PC-3 (cell line): Measurements from ENCODE around the gene ZNF467. TPM values are rescaled to one million over a fixed set of nuclear protein-coding genes. Genes with fewer than 3 reads are reported as not detected.

Source experiments
- ATAC-seq: fragments of 200-7000 bp; cut with Tn5 transposase; 2 replicates; pipeline ENCODE4 v1.9.1; 2020; ENCODE audit warnings: mild to moderate bottlenecking, moderate library complexity
- BruUV-seq: library from RNA; stranded (reverse); fragments of 400-500 nt; replicated peaks from 2 replicates; lab custom pipeline; 2021; lab: Mats Ljungman, UMichigan
- CTCF ChIA-PET: fragments of 300-600 bp; sonication (Branson Sonifier 250); formaldehyde crosslinking; loops from one replicate; lab custom pipeline; 2022; ENCODE audit warnings: antibody characterized with exemption; lab: Charles Lee
- POLR2A ChIA-PET: fragments of 300-600 bp; sonication (Branson Sonifier 250); formaldehyde crosslinking; loops from one replicate; lab custom pipeline; 2022; ENCODE audit warnings: antibody characterized with exemption; ENCODE audit not compliant: unreplicated experiment; lab: Charles Lee
- DNase-seq: peaks from one replicate; pipeline ENCODE4 v3.0.0-alpha.2; 2015
- H2AFZ ChIP-seq: fragments of 300-600 bp; sonication (generic); 2 replicates; pipeline ENCODE4 v1.6.0; 2016; ENCODE audit warnings: antibody characterized with exemption, low read length
- H3F3A ChIP-seq: fragments of 300-600 bp; sonication (generic); one replicate; pipeline ENCODE4 v1.6.0; 2017; ENCODE audit warnings: antibody characterized with exemption, low read length, control low read depth, mild to moderate bottlenecking; ENCODE audit not compliant: unreplicated experiment
- H3K27ac ChIP-seq: fragments of 300-600 bp; sonication (generic); 2 replicates; pipeline ENCODE4 v1.5.1; 2016; ENCODE audit warnings: mild to moderate bottlenecking, low read length
- H3K27me3 ChIP-seq: fragments of 300-600 bp; sonication (generic); 2 replicates; pipeline ENCODE4 v1.6.1; 2016; ENCODE audit warnings: low read length, mixed read lengths
- H3K36me3 ChIP-seq: fragments of 300-600 bp; sonication (generic); 2 replicates; pipeline ENCODE4 v1.6.1; 2016; ENCODE audit warnings: low read depth, mixed run types, low read length, mixed read lengths
- H3K4me1 ChIP-seq: fragments of 300-600 bp; sonication (generic); 2 replicates; pipeline ENCODE4 v1.5.1; 2016; ENCODE audit warnings: low read length; ENCODE audit not compliant: insufficient read depth
- H3K4me2 ChIP-seq: fragments of 300-600 bp; sonication (generic); 2 replicates; pipeline ENCODE4 v1.6.0; 2016; ENCODE audit warnings: low read length
- H3K4me3 ChIP-seq: fragments of 300-600 bp; sonication (generic); 2 replicates; pipeline ENCODE4 v1.5.1; 2016; ENCODE audit warnings: mild to moderate bottlenecking, low read length, mixed read lengths
- H3K79me2 ChIP-seq: fragments of 300-600 bp; sonication (generic); 2 replicates; pipeline ENCODE4 v1.6.1; 2017; ENCODE audit warnings: low read length, mixed read lengths
- H3K9ac ChIP-seq: fragments of 300-600 bp; sonication (generic); 2 replicates; pipeline ENCODE4 v1.6.0; 2016; ENCODE audit warnings: mild to moderate bottlenecking, low read length
- H3K9me2 ChIP-seq: fragments of 300-600 bp; sonication (generic); replicated peaks from 2 replicates; pipeline ENCODE4 v1.6.1; 2016; ENCODE audit warnings: mixed run types, low read length, mixed read lengths
- H3K9me3 ChIP-seq: fragments of 300-600 bp; sonication (generic); 2 replicates; pipeline ENCODE4 v1.6.1; 2016; ENCODE audit warnings: low read length, mixed read lengths
- H4K20me1 ChIP-seq: fragments of 300-600 bp; sonication (generic); 2 replicates; pipeline ENCODE4 v1.6.1; 2016; ENCODE audit warnings: low read length, mixed read lengths
- CTCF ChIP-seq: fragments of 300-600 bp; sonication (generic); conservative IDR thresholded peaks from 2 replicates; pipeline ENCODE4 v1.5.1; 2017; ENCODE audit warnings: antibody characterized with exemption, low read depth, mild to moderate bottlenecking, low read length
- EZH2 ChIP-seq: fragments of 300-600 bp; sonication (generic); IDR thresholded peaks from one replicate; pipeline ENCODE4 v1.6.1; 2017; ENCODE audit warnings: antibody characterized with exemption, mild to moderate bottlenecking, low read length; ENCODE audit not compliant: unreplicated experiment
- EZH2phosphoT487 ChIP-seq: fragments of 300-600 bp; sonication (generic); IDR thresholded peaks from 2 replicates; pipeline ENCODE4 v1.6.1; 2018; ENCODE audit warnings: mild to moderate bottlenecking, antibody characterized with exemption, low read length, borderline replicate concordance
- intact Hi-C: fragments of 100-400 bp; cut with micrococcal nuclease; formaldehyde crosslinking; loops from 2 replicates; pipeline ENCODE4 v1.9.0; 2023
- total RNA-seq: library from RNA; depleted of rRNA; stranded (reverse); fragments of >200 nt; gene quantifications from 2 replicates; pipeline ENCODE4 v1.2.3, GENCODE V29; 2014

The ZNF467 gene
- total RNA-seq, 1 experiment from 2014 or later: 6.3 TPM

GRCh38 chr7:149774237-149775175 is 1.1 kb upstream of the ZNF467 start:
- peak; percentile 13 for DNase-seq
- TSS peak; percentile 31 for BruUV-seq
- H3K27ac ChIP-seq: no peak overlapping the region
- no peaks in the 10 kb centered on the region for H3K9me3 ChIP-seq
- ATAC-seq: no peak
- no peaks in the 10 kb centered on the region for H3K79me2 ChIP-seq
- no peak for TF ChIP-seq EZH2
- TF ChIP-seq EZH2phosphoT487: no peak
- TF ChIP-seq CTCF: no peak
- peak overlapping the region; percentile 97; the same call in 1 of the 2 replicates for H3K4me2 ChIP-seq
- no peak overlapping the region for H2AFZ ChIP-seq
- peaks cover 8% of the 10 kb centered on the region for H3K4me1 ChIP-seq
- no peak overlapping the region for H3K4me3 ChIP-seq
- H3K27me3 ChIP-seq: no peaks in the 10 kb centered on the region
- H3K36me3 ChIP-seq: no peaks in the 10 kb centered on the region
- H4K20me1 ChIP-seq: no peaks in the 10 kb centered on the region
- intact Hi-C loops: loop anchor here (5.0 kb wide), 1 partner anchor 63 kb away; the partner anchor contains the start of gene ZNF862
- H3K9ac ChIP-seq: no peak overlapping the region
- no peaks in the 10 kb centered on the region for H3K9me2 ChIP-seq
- H3F3A ChIP-seq: no peaks in the 10 kb centered on the region
- POLR2A ChIA-PET: interaction anchor here (0.5 to 0.6 kb wide), 2 partner anchors 12 to 517 kb away, joined by 4 to 5 read pairs; no protein-coding TSS in a partner anchor
- CTCF ChIA-PET: interaction anchor here (0.7 kb wide), 1 partner anchor 344 kb away, joined by 3 read pairs; no protein-coding TSS in a partner anchor

- H2AFZ ChIP-seq: peak overlapping the region; percentile 67
- H3K9me2 ChIP-seq: no peaks in the 10 kb centered on the region
- ChIA-PET POLR2A (no interaction called here), CTCF (no interaction called here)
- no peak overlapping the region for H3K9ac ChIP-seq
- H3K27me3 ChIP-seq: no peaks in the 10 kb centered on the region
- no peaks in the 10 kb centered on the region for H4K20me1 ChIP-seq
- H3K4me1 ChIP-seq: peaks cover 8% of the 10 kb centered on the region
- intact Hi-C loops: loop anchor here (2.0 to 5.0 kb wide), 2 partner anchors 64 to 100 kb away; partner anchors contain the start of genes ATP6V0E2 and ZNF862
- peak overlapping the region; percentile 97 for H3K4me2 ChIP-seq
- peak overlapping the region; percentile 78 for H3K4me3 ChIP-seq
- no TSS peak for BruUV-seq
- H3K36me3 ChIP-seq: no peaks in the 10 kb centered on the region
- H3F3A ChIP-seq: no peaks in the 10 kb centered on the region
- no peaks in the 10 kb centered on the region for H3K79me2 ChIP-seq
- no peak overlapping the region for H3K27ac ChIP-seq
- ATAC-seq (peak; percentile 1; the same call in 1 of the 2 replicates), DNase-seq (peak; percentile 4)
- no peaks in the 10 kb centered on the region for H3K9me3 ChIP-seq
- no peak for TF ChIP-seq EZH2
- TF ChIP-seq EZH2phosphoT487: no peak
- TF ChIP-seq CTCF: no peak
Measured at GRCh38 chr7:149772956-149773434, 393 bp downstream of the ZNF467 start.
